Measurements from ENCODE around the gene SLC25A13. TPM values are rescaled to one million over a fixed set of nuclear protein-coding genes. Genes with fewer than 3 reads are reported as not detected.

SLC25A13 gene
- total RNA-seq, 1 donor from 2014 or later = 25.3 TPM

DNA sequence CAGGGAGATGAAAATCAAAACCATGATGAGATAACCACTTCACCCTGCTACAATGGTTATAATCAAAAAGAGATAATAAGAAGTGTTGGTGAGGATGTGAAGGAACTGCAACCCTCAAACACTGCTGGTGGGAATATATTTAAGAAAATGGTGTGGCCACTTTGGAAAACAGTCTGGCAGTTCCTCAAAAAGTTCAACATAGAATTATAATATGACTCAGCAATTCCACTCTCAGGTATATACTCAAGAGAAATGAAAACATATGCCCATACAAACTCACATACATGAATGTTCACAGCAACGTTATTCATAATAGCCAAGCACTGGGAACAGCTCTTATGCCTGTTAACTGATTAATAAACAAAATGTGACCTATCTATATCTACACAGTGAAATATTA is 104.8 kb downstream of the SLC25A13 start:
- Histone ChIP-seq H3K27ac (no peak overlapping the region), H3K9me3 (no peaks in the 10 kb centered on the region), H3K27me3 (no peaks in the 10 kb centered on the region), H3K4me3 (no peak overlapping the region), H3K36me3 (no peaks in the 10 kb centered on the region), H3K4me1 (peaks cover 6% of the 10 kb centered on the region)
- intact Hi-C loops (cut with DNase I) = no loop called here
- DNase-seq (ENCODE audit: extremely low spot score in 2 of 2) = no peak
- TF ChIP-seq, protein P1, sequence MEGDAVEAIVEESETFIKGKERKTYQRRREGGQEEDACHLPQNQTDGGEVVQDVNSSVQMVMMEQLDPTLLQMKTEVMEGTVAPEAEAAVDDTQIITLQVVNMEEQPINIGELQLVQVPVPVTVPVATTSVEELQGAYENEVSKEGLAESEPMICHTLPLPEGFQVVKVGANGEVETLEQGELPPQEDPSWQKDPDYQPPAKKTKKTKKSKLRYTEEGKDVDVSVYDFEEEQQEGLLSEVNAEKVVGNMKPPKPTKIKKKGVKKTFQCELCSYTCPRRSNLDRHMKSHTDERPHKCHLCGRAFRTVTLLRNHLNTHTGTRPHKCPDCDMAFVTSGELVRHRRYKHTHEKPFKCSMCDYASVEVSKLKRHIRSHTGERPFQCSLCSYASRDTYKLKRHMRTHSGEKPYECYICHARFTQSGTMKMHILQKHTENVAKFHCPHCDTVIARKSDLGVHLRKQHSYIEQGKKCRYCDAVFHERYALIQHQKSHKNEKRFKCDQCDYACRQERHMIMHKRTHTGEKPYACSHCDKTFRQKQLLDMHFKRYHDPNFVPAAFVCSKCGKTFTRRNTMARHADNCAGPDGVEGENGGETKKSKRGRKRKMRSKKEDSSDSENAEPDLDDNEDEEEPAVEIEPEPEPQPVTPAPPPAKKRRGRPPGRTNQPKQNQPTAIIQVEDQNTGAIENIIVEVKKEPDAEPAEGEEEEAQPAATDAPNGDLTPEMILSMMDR (IDR thresholded peaks at IDR 0.05) = no peak
- no peak for TF ChIP-seq POLR2A (IDR thresholded peaks at IDR 0.05)
- no peak for TF ChIP-seq POLR2AphosphoS5 (IDR thresholded peaks at IDR 0.05; ENCODE audit: insufficient read depth in 1 of 2, low read depth in 1 of 2)

DNA sequence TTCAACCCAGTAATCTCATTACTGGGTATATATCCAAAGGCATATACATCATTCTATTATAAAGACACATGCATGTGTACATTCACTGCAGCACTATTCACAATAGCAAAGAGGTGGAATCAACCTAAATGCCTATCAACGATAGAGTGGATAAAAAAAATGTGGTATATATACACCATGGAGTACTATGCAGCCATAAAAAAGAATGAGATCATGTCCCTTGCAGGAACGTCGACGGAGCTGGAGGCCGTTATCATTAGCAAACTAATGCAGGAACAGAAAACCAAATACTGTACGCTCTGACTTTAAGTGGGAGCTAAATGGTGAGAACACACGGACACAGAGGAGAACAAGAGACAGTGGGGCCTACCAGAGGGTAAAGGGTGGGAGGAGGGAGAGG is 105.5 kb downstream of the SLC25A13 start:
- Histone ChIP-seq H3K4me3 (no peak overlapping the region), H3K27ac (no peak overlapping the region), H3K9me3 (no peaks in the 10 kb centered on the region), H3K27me3 (no peaks in the 10 kb centered on the region), H3K36me3 (no peaks in the 10 kb centered on the region), H3K4me1 (peaks cover 6% of the 10 kb centered on the region)
- no peak for TF ChIP-seq POLR2A (IDR thresholded peaks at IDR 0.05)
- no peak for TF ChIP-seq POLR2AphosphoS5 (IDR thresholded peaks at IDR 0.05; ENCODE audit: insufficient read depth in 1 of 2, low read depth in 1 of 2)
- TF ChIP-seq, protein P1 (IDR thresholded peaks at IDR 0.05) = no peak
- no peak for DNase-seq (ENCODE audit: extremely low spot score in 2 of 2)
- intact Hi-C loops (cut with DNase I) = no loop called here

- Histone ChIP-seq H3K36me3 (no peaks in the 10 kb centered on the region), H3K4me3 (no peak overlapping the region), H3K4me1 (no peaks in the 10 kb centered on the region), H3K9me3 (no peaks in the 10 kb centered on the region), H3K27me3 (no peaks in the 10 kb centered on the region), H3K27ac (no peak overlapping the region)
- no peak for TF ChIP-seq POLR2AphosphoS5 (IDR thresholded peaks at IDR 0.05; ENCODE audit: insufficient read depth in 1 of 2, low read depth in 1 of 2)
- TF ChIP-seq, protein P1 (IDR thresholded peaks at IDR 0.05) = no peak
- DNase-seq (ENCODE audit: extremely low spot score in 2 of 2) = no peak
- intact Hi-C loops (cut with DNase I) = no loop called here
These were observed 109.4 kb downstream of the SLC25A13 start for GRCh38 chr7:96212474-96212873.

DNA sequence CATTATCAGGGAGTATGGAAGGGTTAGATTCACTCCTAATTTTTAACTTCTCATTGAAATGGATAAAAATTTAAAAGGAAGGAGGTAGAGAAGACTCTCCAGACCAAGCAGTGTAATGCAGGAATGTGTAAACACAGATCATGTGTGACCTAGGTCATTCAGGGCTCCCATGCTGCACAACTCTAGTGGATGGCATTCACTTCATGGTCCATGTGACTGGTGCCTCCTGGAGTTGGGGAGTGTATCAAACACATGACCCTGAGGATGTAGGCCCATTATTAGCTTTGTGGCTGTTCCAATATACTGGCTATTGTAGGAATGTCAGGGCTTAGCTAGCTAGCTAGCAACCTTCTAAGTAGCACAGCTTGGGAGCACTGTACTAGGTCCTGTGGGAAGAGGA is 109.9 kb downstream of the SLC25A13 start:
- H3K36me3 ChIP-seq = no peaks in the 10 kb centered on the region
- DNase-seq (ENCODE audit: extremely low spot score in 2 of 2) = no peak
- H3K27ac ChIP-seq = no peak overlapping the region
- intact Hi-C loops (cut with DNase I) = no loop called here
- no peak for TF ChIP-seq POLR2AphosphoS5 (IDR thresholded peaks at IDR 0.05; ENCODE audit: insufficient read depth in 1 of 2, low read depth in 1 of 2)
- no peak for TF ChIP-seq POLR2A (IDR thresholded peaks at IDR 0.05)
- H3K4me3 ChIP-seq = no peak overlapping the region
- no peaks in the 10 kb centered on the region for H3K9me3 ChIP-seq
- no peaks in the 10 kb centered on the region for H3K27me3 ChIP-seq
- no peaks in the 10 kb centered on the region for H3K4me1 ChIP-seq

DNA sequence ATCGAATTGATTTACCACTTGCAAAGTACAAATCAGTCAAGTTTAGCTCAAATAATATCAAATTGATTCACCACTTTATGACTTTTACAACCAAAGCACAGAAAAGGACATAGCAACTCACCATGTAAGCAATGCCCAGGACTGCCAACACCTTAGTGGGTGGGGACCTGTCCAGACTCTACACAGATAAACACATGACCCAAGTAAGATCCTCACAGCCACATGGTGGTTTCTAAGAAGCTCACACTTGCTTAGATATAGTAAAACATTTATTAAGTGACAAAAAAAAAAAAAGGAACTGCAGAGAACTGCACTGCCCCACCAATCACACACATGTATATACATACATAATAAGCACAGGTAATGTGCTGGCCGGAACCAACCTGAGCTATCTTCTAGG is 116.2 kb downstream of the SLC25A13 start:
- intact Hi-C loops (cut with DNase I) = no loop called here
- TF ChIP-seq POLR2A (IDR thresholded peaks at IDR 0.05) (no peak), POLR2AphosphoS5 (IDR thresholded peaks at IDR 0.05; ENCODE audit: insufficient read depth in 1 of 2, low read depth in 1 of 2) (no peak)
- TF ChIP-seq, protein P1 (IDR thresholded peaks at IDR 0.05) = no peak
- no peaks in the 10 kb centered on the region for H3K9me3 ChIP-seq

More for the DNA sequence above, 116.2 kb downstream of the SLC25A13 start:
- DNase-seq (ENCODE audit: extremely low spot score in 2 of 2) = no peak
- Histone ChIP-seq H3K4me1 (no peaks in the 10 kb centered on the region), H3K4me3 (no peak overlapping the region), H3K27ac (no peak overlapping the region), H3K36me3 (no peaks in the 10 kb centered on the region), H3K27me3 (no peaks in the 10 kb centered on the region)

All from vagina (tissue), 2 donors.